Upper lobe of left lung (tissue), 6 donors: ENCODE results near the gene ATP11C. TPM values are rescaled to one million over a fixed set of nuclear protein-coding genes. Genes with fewer than 3 reads are reported as not detected.

Experiments used
- ATAC-seq, 2 donors: fragments of 200-7000 bp; cut with Tn5 transposase; one replicate each; pipeline ENCODE4 v1.9.1; 2022; ENCODE audit warnings: mild to moderate bottlenecking in 2 of 2, moderate library complexity in 2 of 2; ENCODE audit not compliant: low FRiP score in 2 of 2
- DNase-seq, 2 donors: peaks; one replicate each; pipeline ENCODE4 v3.0.0-alpha.2; 2019 to 2020
- H3K27ac ChIP-seq, 4 donors: fragments of 200-600 bp; sonication (generic); one replicate each; pipeline ENCODE4 v1.5.1; 2016 to 2019
- H3K27me3 ChIP-seq, 4 donors: fragments of 200-600 bp; sonication (generic); one replicate each; pipeline ENCODE4 v1.5.1; 2017 to 2019
- H3K36me3 ChIP-seq, 4 donors: fragments of 200-600 bp; sonication (generic); one replicate each; pipeline ENCODE4 v1.5.1; 2016 to 2019
- H3K4me1 ChIP-seq, 4 donors: fragments of 200-600 bp; sonication (generic); one replicate each; pipeline ENCODE4 v1.5.1; 2018 to 2019
- H3K4me3 ChIP-seq, 4 donors: fragments of 200-600 bp; sonication (generic); one replicate each; pipeline ENCODE4 v1.5.1; 2017 to 2019; ENCODE audit warnings: mild to moderate bottlenecking in 2 of 4, moderate library complexity in 1 of 4
- H3K9me3 ChIP-seq, 4 donors: fragments of 200-600 bp; sonication (generic); one replicate each; pipeline ENCODE4 v1.5.1; 2018 to 2019
- CTCF ChIP-seq, 6 experiments: fragments of 450-650 bp in 4 of 6; fragments of 200-600 bp in 2 of 6; sonication (generic) in 2 of 6; IDR thresholded peaks; one replicate each; pipeline ENCODE4 v1.5.1; 2016 to 2019; ENCODE audit warnings: antibody characterized with exemption in 6 of 6
- EP300 ChIP-seq, 4 donors: sonication (generic); formaldehyde crosslinking; IDR thresholded peaks; one replicate each; pipeline ENCODE4 v1.5.1; 2017; ENCODE audit warnings: antibody characterized with exemption in 4 of 4, control low read depth in 2 of 4
- POLR2A ChIP-seq, 4 donors: fragments of 450-650 bp; IDR thresholded peaks; one replicate each; pipeline ENCODE4 v1.5.1; 2016 to 2017; ENCODE audit warnings: antibody characterized with exemption in 4 of 4, mild to moderate bottlenecking in 2 of 4
- POLR2AphosphoS5 ChIP-seq, 2 donors: sonication (generic); formaldehyde crosslinking; IDR thresholded peaks; one replicate each; pipeline ENCODE4 v1.5.1; 2017; ENCODE audit warnings: antibody characterized with exemption in 2 of 2
- WGBS, 2 donors: methylation state at CpG; one replicate each; pipeline ENCODE4 v1.1.5; 2017 to 2018; 5-methylcytosine and 5-hydroxymethylcytosine counted together
- total RNA-seq, 6 donors: library from RNA; depleted of rRNA in 4 of 6; stranded (reverse); fragments of >200 nt in 4 of 6; gene quantifications; one replicate each; pipeline versions ENCODE4 v1.1.0 to v1.2.1, GENCODE V29; 2016 to 2021
- donor health status: DM: no; HTN: no; CAD: no; lungs with moderate emphysema.
- donor health status: DM: no; HTN: yes; CAD: no; lungs with severe emphysema.

The ATP11C gene
- total RNA-seq, 6 donors from 2014 or later, result 9.5 to 24.4 (median 15.1) TPM

GRCh38 chrX:139804482-139804881 is 128.4 kb downstream of the ATP11C start:
- TF ChIP-seq POLR2A (IDR thresholded peaks at IDR 0.05), result no peak
- Histone ChIP-seq H3K9me3 (no peaks in the 10 kb centered on the region), H3K27ac (no peak overlapping the region), H3K4me3 (no peak overlapping the region), H3K36me3 (peaks cover 0 to 17% (median 0%) of the 10 kb centered on the region in 4 donors), H3K27me3 (no peaks in the 10 kb centered on the region), H3K4me1 (no peaks in the 10 kb centered on the region)
- whole genome bisulfite sequencing, 2 donors, result 73 to 100% methylated on average over 1 of the region's 1 CpG
- DNase-seq (no peak), ATAC-seq (no peak)

GRCh38 chrX:139803224-139803623 is 129.6 kb downstream of the ATP11C start:
- Histone ChIP-seq H3K4me3 (no peak overlapping the region), H3K36me3 (peaks cover 0 to 17% (median 0%) of the 10 kb centered on the region in 4 donors), H3K9me3 (no peaks in the 10 kb centered on the region), H3K27ac (no peak overlapping the region), H3K4me1 (no peaks in the 10 kb centered on the region), H3K27me3 (no peaks in the 10 kb centered on the region)
- TF ChIP-seq POLR2A (IDR thresholded peaks at IDR 0.05), result no peak
- no peak for TF ChIP-seq POLR2AphosphoS5 (IDR thresholded peaks at IDR 0.05)
- TF ChIP-seq EP300 (IDR thresholded peaks at IDR 0.05), result no peak
- TF ChIP-seq CTCF (IDR thresholded peaks at IDR 0.05), result no peak
- DNase-seq, result no peak
- ATAC-seq, result no peak
- WGBS, 2 donors, result 51 to 73% methylated on average over 2 of the region's 2 CpGs

- 90 to 98% methylated on average over 4 of the region's 4 CpGs for WGBS, 2 donors
These were observed 130.8 kb downstream of the ATP11C start for GRCh38 chrX:139802048-139802447.

GRCh38 chrX:139801397-139801813 is 131.4 kb downstream of the ATP11C start:
- no peak for TF ChIP-seq CTCF (IDR thresholded peaks at IDR 0.05)
- no peak for TF ChIP-seq POLR2A (IDR thresholded peaks at IDR 0.05)
- WGBS, 2 donors, result 68 to 92% methylated on average over 3 of the region's 3 CpGs
- no peaks in the 10 kb centered on the region for H3K9me3 ChIP-seq
- ATAC-seq, result no peak
- no peaks in the 10 kb centered on the region for H3K4me1 ChIP-seq
- no peak for DNase-seq
- no peaks in the 10 kb centered on the region for H3K27me3 ChIP-seq
- peaks cover 0 to 17% (median 0%) of the 10 kb centered on the region in 4 donors for H3K36me3 ChIP-seq
- H3K4me3 ChIP-seq, result no peak overlapping the region
- H3K27ac ChIP-seq, result no peak overlapping the region

More at GRCh38 chrX:139802048-139802447, 130.8 kb downstream of the ATP11C start:
- Histone ChIP-seq H3K9me3 (no peaks in the 10 kb centered on the region), H3K4me1 (no peaks in the 10 kb centered on the region), H3K4me3 (no peak overlapping the region), H3K27ac (no peak overlapping the region), H3K27me3 (no peaks in the 10 kb centered on the region), H3K36me3 (peaks cover 0 to 17% (median 0%) of the 10 kb centered on the region in 4 donors)
- DNase-seq (no peak), ATAC-seq (no peak)
- TF ChIP-seq POLR2A (IDR thresholded peaks at IDR 0.05) (no peak), POLR2AphosphoS5 (IDR thresholded peaks at IDR 0.05) (no peak), EP300 (IDR thresholded peaks at IDR 0.05) (no peak)

- DNase-seq, result no peak
- no peaks in the 10 kb centered on the region for H3K9me3 ChIP-seq
- peaks cover 0 to 19% (median 0%) of the 10 kb centered on the region in 4 donors for H3K36me3 ChIP-seq
- H3K4me1 ChIP-seq, result no peaks in the 10 kb centered on the region
- H3K27me3 ChIP-seq, result no peaks in the 10 kb centered on the region
- H3K27ac ChIP-seq, result no peak overlapping the region
- no peak overlapping the region for H3K4me3 ChIP-seq
- TF ChIP-seq POLR2A (IDR thresholded peaks at IDR 0.05), result no peak
- no peak for TF ChIP-seq EP300 (IDR thresholded peaks at IDR 0.05)
- TF ChIP-seq CTCF (IDR thresholded peaks at IDR 0.05), result no peak
- no peak for TF ChIP-seq POLR2AphosphoS5 (IDR thresholded peaks at IDR 0.05)
- ATAC-seq, result no peak
- 88 to 99% methylated on average over 4 of the region's 4 CpGs for WGBS, 2 donors
These were observed 134.2 kb downstream of the ATP11C start for GRCh38 chrX:139798701-139799100.

GRCh38 chrX:139795196-139795595 is 137.7 kb downstream of the ATP11C start:
- WGBS, 2 donors, result 88% methylated on average over 1 of the region's 1 CpG; no CpG with 5 or more reads in 1 of the 2 donors
- no peak for DNase-seq
- H3K4me3 ChIP-seq, result no peak overlapping the region
- no peak for TF ChIP-seq POLR2A (IDR thresholded peaks at IDR 0.05)
- no peak for TF ChIP-seq CTCF (IDR thresholded peaks at IDR 0.05)
- no peak for TF ChIP-seq POLR2AphosphoS5 (IDR thresholded peaks at IDR 0.05)
- no peak for TF ChIP-seq EP300 (IDR thresholded peaks at IDR 0.05)
- no peaks in the 10 kb centered on the region for H3K9me3 ChIP-seq
- no peak overlapping the region for H3K27ac ChIP-seq
- H3K36me3 ChIP-seq, result peaks cover 0 to 6% (median 0%) of the 10 kb centered on the region in 4 donors
- no peaks in the 10 kb centered on the region for H3K4me1 ChIP-seq
- no peaks in the 10 kb centered on the region for H3K27me3 ChIP-seq
- ATAC-seq, result no peak
